OCI-LY1 (cell line): Measurements from ENCODE around the gene VRTN.

Experiments
- H2AFZ ChIP-seq: fragments of 200-600 bp; sonication (generic), shearing (Covaris generic); 2 replicates; pipeline ENCODE4 v1.6.0; 2014; ENCODE audit warnings: antibody characterized with exemption, mild to moderate bottlenecking, low read length
- H3F3A ChIP-seq: fragments of 200-600 bp; sonication (generic), shearing (Covaris generic); 2 replicates; pipeline ENCODE4 v1.6.0; 2014; ENCODE audit warnings: mild to moderate bottlenecking, antibody characterized with exemption, low read length, moderate library complexity; ENCODE audit not compliant: insufficient read depth
- H3K27ac ChIP-seq: fragments of 200-600 bp; sonication (generic); 2 replicates; pipeline ENCODE4 v1.5.1; 2014; ENCODE audit warnings: low read length, mixed run types, mild to moderate bottlenecking, low read depth; ENCODE audit not compliant: poor library complexity, severe bottlenecking
- H3K27me3 ChIP-seq: fragments of 200-600 bp; sonication (generic); 2 replicates; pipeline ENCODE4 v1.6.0; 2014; ENCODE audit warnings: antibody characterized with exemption, mild to moderate bottlenecking, low read length, moderate library complexity; ENCODE audit not compliant: insufficient read depth
- H3K36me3 ChIP-seq: fragments of 200-600 bp; sonication (generic); 2 replicates; pipeline ENCODE4 v1.6.1; 2014; ENCODE audit warnings: mild to moderate bottlenecking, antibody characterized with exemption, low read length, moderate library complexity, mixed read lengths; ENCODE audit not compliant: insufficient read depth
- H3K4me1 ChIP-seq: fragments of 200-600 bp; sonication (generic); 2 replicates; pipeline ENCODE4 v1.5.1; 2014; ENCODE audit warnings: mild to moderate bottlenecking, low read length, moderate library complexity; ENCODE audit not compliant: insufficient read depth, severe bottlenecking
- H3K4me2 ChIP-seq: fragments of 200-600 bp; sonication (generic), shearing (Covaris generic); 2 replicates; pipeline ENCODE4 v1.6.1; 2014; ENCODE audit warnings: low read length
- H3K4me3 ChIP-seq: fragments of 200-600 bp; sonication (generic); 2 replicates; pipeline ENCODE4 v1.5.1; 2014; ENCODE audit warnings: low read length, low read depth, mild to moderate bottlenecking, mixed read lengths; ENCODE audit not compliant: poor library complexity, severe bottlenecking
- H3K79me2 ChIP-seq: fragments of 200-600 bp; shearing (Covaris generic); 2 replicates; pipeline ENCODE4 v1.6.1; 2016; ENCODE audit warnings: mixed run types, low read length, mixed read lengths; ENCODE audit not compliant: insufficient read depth
- H3K9ac ChIP-seq: fragments of 200-600 bp; sonication (generic), shearing (Covaris generic); 2 replicates; pipeline ENCODE4 v1.6.1; 2014; ENCODE audit warnings: mild to moderate bottlenecking, low read length, mixed read lengths
- H3K9me2 ChIP-seq: fragments of 200-600 bp; sonication (generic), shearing (Covaris generic); 2 replicates; pipeline ENCODE4 v1.6.1; 2014; ENCODE audit warnings: low read depth, mild to moderate bottlenecking, low read length, mixed read lengths
- H3K9me3 ChIP-seq: fragments of 200-600 bp; shearing (Covaris generic); 2 replicates; pipeline ENCODE4 v1.6.1; 2014; ENCODE audit warnings: low read length, mixed read lengths
- H4K20me1 ChIP-seq: fragments of 200-600 bp; sonication (generic), shearing (Covaris generic); 2 replicates; pipeline ENCODE4 v1.6.0; 2016; ENCODE audit warnings: mild to moderate bottlenecking, low read length; ENCODE audit not compliant: insufficient read depth
- EZH2 ChIP-seq: fragments of 200-600 bp; sonication (generic), shearing (Covaris generic); IDR thresholded peaks from 2 replicates; pipeline ENCODE4 v1.8.0; 2017; ENCODE audit warnings: borderline replicate concordance, mixed run types, mild to moderate bottlenecking, antibody characterized with exemption, low read length, moderate library complexity, mixed read lengths
- TF ChIP-seq, protein P1 (sequence below): fragments of 200-600 bp; sonication (generic), shearing (Covaris generic); IDR thresholded peaks from 2 replicates; pipeline ENCODE4 v1.5.1; 2017; ENCODE audit warnings: mild to moderate bottlenecking, antibody characterized with exemption, low read length, moderate library complexity, mixed read lengths

VRTN gene

DNA sequence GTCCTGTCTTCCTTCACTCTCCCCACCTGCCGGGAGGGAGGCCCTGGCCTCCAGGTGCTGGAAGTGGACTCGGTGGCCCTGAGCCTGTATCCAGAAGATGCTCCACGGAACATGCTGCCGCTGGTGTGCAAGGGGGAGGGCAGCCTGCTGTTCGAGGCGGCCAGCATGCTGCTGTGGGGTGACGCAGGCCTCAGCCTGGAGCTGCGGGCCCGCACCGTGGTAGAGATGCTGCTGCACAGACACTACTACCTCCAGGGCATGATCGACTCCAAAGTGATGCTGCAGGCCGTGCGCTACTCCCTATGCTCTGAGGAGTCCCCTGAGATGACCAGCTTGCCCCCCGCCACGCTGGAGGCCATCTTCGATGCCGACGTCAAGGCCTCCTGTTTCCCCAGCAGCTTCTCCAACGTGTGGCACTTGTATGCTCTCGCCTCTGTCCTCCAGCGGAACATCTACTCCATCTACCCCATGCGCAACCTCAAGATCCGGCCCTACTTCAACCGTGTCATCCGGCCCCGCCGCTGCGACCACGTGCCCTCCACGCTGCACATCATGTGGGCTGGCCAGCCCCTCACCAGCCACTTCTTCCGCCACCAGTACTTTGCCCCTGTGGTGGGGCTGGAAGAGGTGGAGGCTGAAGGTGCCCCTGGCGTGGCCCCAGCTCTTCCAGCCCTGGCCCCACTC, 8.8 kb downstream of the VRTN start:
- Histone ChIP-seq H3K36me3 (no peaks in the 10 kb centered on the region), H3K9ac (no peak overlapping the region), H3K27ac (no peak overlapping the region), H4K20me1 (no peaks in the 10 kb centered on the region), H3K79me2 (no peaks in the 10 kb centered on the region), H3K4me1 (no peaks in the 10 kb centered on the region), H3K9me2 (no peaks in the 10 kb centered on the region), H3K4me2 (no peak overlapping the region), H2AFZ (no peak overlapping the region), H3K9me3 (no peaks in the 10 kb centered on the region), H3K27me3 (no peaks in the 10 kb centered on the region), H3F3A (no peaks in the 10 kb centered on the region), H3K4me3 (no peak overlapping the region)
- TF ChIP-seq, protein P1, sequence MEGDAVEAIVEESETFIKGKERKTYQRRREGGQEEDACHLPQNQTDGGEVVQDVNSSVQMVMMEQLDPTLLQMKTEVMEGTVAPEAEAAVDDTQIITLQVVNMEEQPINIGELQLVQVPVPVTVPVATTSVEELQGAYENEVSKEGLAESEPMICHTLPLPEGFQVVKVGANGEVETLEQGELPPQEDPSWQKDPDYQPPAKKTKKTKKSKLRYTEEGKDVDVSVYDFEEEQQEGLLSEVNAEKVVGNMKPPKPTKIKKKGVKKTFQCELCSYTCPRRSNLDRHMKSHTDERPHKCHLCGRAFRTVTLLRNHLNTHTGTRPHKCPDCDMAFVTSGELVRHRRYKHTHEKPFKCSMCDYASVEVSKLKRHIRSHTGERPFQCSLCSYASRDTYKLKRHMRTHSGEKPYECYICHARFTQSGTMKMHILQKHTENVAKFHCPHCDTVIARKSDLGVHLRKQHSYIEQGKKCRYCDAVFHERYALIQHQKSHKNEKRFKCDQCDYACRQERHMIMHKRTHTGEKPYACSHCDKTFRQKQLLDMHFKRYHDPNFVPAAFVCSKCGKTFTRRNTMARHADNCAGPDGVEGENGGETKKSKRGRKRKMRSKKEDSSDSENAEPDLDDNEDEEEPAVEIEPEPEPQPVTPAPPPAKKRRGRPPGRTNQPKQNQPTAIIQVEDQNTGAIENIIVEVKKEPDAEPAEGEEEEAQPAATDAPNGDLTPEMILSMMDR = no peak

DNA sequence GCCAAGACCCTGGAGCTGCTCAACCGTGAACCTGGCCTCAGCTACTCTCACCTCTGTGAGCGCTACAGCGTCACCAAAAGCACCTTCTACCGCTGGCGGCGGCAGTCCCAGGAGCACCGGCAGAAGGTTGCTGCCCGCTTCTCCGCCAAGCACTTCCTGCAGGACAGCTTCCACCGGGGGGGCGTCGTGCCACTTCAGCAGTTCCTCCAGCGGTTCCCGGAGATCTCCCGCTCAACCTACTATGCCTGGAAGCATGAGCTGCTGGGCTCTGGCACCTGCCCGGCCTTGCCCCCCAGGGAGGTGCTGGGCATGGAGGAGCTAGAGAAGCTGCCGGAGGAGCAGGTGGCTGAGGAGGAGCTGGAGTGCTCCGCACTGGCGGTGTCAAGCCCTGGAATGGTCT, 9.3 kb downstream of the VRTN start:
- Histone ChIP-seq H2AFZ (no peak overlapping the region), H3K4me1 (no peaks in the 10 kb centered on the region), H3K27me3 (no peaks in the 10 kb centered on the region), H3K36me3 (no peaks in the 10 kb centered on the region), H3K9ac (no peak overlapping the region), H3K27ac (no peak overlapping the region), H3F3A (no peaks in the 10 kb centered on the region), H3K9me2 (no peaks in the 10 kb centered on the region), H3K4me3 (no peak overlapping the region), H3K4me2 (no peak overlapping the region), H3K9me3 (no peaks in the 10 kb centered on the region), H4K20me1 (no peaks in the 10 kb centered on the region), H3K79me2 (no peaks in the 10 kb centered on the region)
- TF ChIP-seq, protein P1 = no peak
- no peak for TF ChIP-seq EZH2

DNA sequence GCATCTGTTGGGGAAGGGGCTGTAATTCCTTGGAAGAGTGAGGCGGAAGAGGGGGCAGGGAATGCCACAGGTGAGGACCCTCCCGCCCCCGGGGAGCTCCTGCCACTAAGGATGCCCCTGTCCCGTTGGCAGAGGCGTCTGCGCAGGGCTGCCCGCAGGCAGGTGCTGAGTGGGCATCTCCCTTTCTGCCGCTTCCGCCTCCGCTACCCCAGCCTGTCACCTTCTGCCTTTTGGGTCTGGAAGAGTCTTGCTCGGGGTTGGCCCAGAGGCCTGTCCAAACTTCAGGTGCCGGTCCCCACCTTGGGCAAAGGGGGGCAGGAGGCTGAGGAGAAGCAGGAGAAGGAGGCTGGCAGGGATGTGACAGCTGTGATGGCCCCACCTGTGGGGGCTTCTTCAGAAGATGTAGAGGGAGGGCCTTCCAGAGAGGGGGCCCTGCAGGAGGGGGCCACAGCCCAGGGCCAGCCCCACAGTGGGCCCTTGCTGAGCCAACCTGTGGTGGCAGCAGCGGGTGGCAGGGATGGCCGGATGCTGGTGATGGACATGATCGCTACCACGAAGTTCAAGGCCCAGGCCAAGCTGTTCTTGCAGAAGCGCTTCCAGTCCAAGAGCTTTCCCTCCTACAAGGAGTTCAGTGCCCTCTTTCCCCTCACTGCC, 10.0 kb downstream of the VRTN start:
- Histone ChIP-seq H3K9me3 (no peaks in the 10 kb centered on the region), H2AFZ (no peak overlapping the region), H3K27me3 (no peaks in the 10 kb centered on the region), H3K79me2 (no peaks in the 10 kb centered on the region), H3F3A (no peaks in the 10 kb centered on the region), H3K9me2 (no peaks in the 10 kb centered on the region), H3K4me1 (no peaks in the 10 kb centered on the region), H3K36me3 (no peaks in the 10 kb centered on the region), H4K20me1 (no peaks in the 10 kb centered on the region), H3K4me3 (no peak overlapping the region), H3K4me2 (no peak overlapping the region), H3K9ac (no peak overlapping the region), H3K27ac (no peak overlapping the region)
- TF ChIP-seq, protein P1 = no peak
- TF ChIP-seq EZH2 = no peak
